ENCODE results near the gene ZBTB16.

Gene ZBTB16

GRCh38 chr11:114154271-114155047 is 94.9 kb downstream of the ZBTB16 start:
- DNase-seq (ENCODE audit: low spot score) = peak; percentile 47

- no peak for DNase-seq (ENCODE audit: low spot score)
Measured at GRCh38 chr11:114155116-114155515, 95.6 kb downstream of the ZBTB16 start.

- no peak for DNase-seq (ENCODE audit: low spot score)
Measured at GRCh38 chr11:114156131-114156581, 96.6 kb downstream of the ZBTB16 start.

- DNase-seq (ENCODE audit: low spot score) = no peak
Measured at GRCh38 chr11:114156782-114157181, 97.3 kb downstream of the ZBTB16 start.

- no peak for DNase-seq (ENCODE audit: low spot score)
Measured at GRCh38 chr11:114157476-114158050, 98.1 kb downstream of the ZBTB16 start.

GRCh38 chr11:114158421-114158820 is 98.9 kb downstream of the ZBTB16 start:
- DNase-seq (ENCODE audit: low spot score) = no peak

GRCh38 chr11:114158886-114159285 is 99.4 kb downstream of the ZBTB16 start:
- no peak for DNase-seq (ENCODE audit: low spot score)

GRCh38 chr11:114159320-114159719 is 99.8 kb downstream of the ZBTB16 start:
- no peak for DNase-seq (ENCODE audit: low spot score)

GRCh38 chr11:114159802-114160632 is 100.5 kb downstream of the ZBTB16 start:
- DNase-seq (ENCODE audit: low spot score) = peak; percentile 59

GRCh38 chr11:114160894-114161293 is 101.4 kb downstream of the ZBTB16 start:
- DNase-seq (ENCODE audit: low spot score) = no peak

GRCh38 chr11:114161486-114162250 is 102.2 kb downstream of the ZBTB16 start:
- no peak for DNase-seq (ENCODE audit: low spot score)

- DNase-seq (ENCODE audit: low spot score) = peak; percentile 29
Measured at GRCh38 chr11:114162719-114163123, 103.2 kb downstream of the ZBTB16 start.

GRCh38 chr11:114163229-114163631 is 103.7 kb downstream of the ZBTB16 start:
- DNase-seq (ENCODE audit: low spot score) = no peak

GRCh38 chr11:114163830-114164401 is 104.4 kb downstream of the ZBTB16 start:
- no peak for DNase-seq (ENCODE audit: low spot score)

GRCh38 chr11:114164546-114164945 is 105.0 kb downstream of the ZBTB16 start:
- DNase-seq (ENCODE audit: low spot score) = no peak

- DNase-seq (ENCODE audit: low spot score) = no peak
Measured at GRCh38 chr11:114165326-114166230, 106.1 kb downstream of the ZBTB16 start.

GRCh38 chr11:114166362-114166761 is 106.9 kb downstream of the ZBTB16 start:
- DNase-seq (ENCODE audit: low spot score) = no peak

- DNase-seq (ENCODE audit: low spot score) = no peak
Measured at GRCh38 chr11:114166897-114167323, 107.4 kb downstream of the ZBTB16 start.

- DNase-seq (ENCODE audit: low spot score) = no peak
Measured at GRCh38 chr11:114167355-114167754, 107.8 kb downstream of the ZBTB16 start.

GRCh38 chr11:114167771-114168448 is 108.4 kb downstream of the ZBTB16 start:
- DNase-seq (ENCODE audit: low spot score) = no peak
